SK-N-SH (cell line): Measurements from ENCODE around the gene SYNJ2. TPM values are rescaled to one million over a fixed set of nuclear protein-coding genes. Genes with fewer than 3 reads are reported as not detected.

ENCODE experiments used
- CTCF ChIA-PET: fragments of 300-600, 350-600 bp; formaldehyde crosslinking; extraction: SDS; loops from one replicate; lab custom pipeline; 2021; lab: Yijun Ruan, JAX
- POLR2A ChIA-PET: fragments of 350-600 bp; sonication (Branson Sonifier 250); formaldehyde crosslinking; extraction: SDS; loops from one replicate; lab custom pipeline; 2020; ENCODE audit warnings: antibody characterized with exemption, inconsistent platforms; lab: Yijun Ruan, JAX
- DNase-seq: peaks from one replicate; pipeline ENCODE4 v3.0.0; 2012
- H2AFZ ChIP-seq: fragments of 200-600 bp; sonication (generic); 2 replicates; pipeline ENCODE4 v1.8.1; 2016; ENCODE audit warnings: antibody characterized with exemption, mild to moderate bottlenecking, low read depth
- H3F3A ChIP-seq: fragments of 200-600 bp; sonication (generic); replicated peaks from 2 replicates; pipeline ENCODE3; 2016; ENCODE audit warnings: antibody characterized with exemption, mild to moderate bottlenecking; ENCODE audit not compliant: insufficient read depth
- H3K27ac ChIP-seq, 2 experiments: fragments of 200-500 bp in 1 of 2; fragments of 200-600 bp in 1 of 2; sonication (Bioruptor generic) in 1 of 2; sonication (generic), shearing (Covaris generic) in 1 of 2; 2 replicates each; pipeline versions ENCODE4 v1.5.1 to v1.6.1; 2014 to 2016; ENCODE audit warnings: low read depth in 2 of 2, inconsistent platforms in 1 of 2, low read length in 1 of 2, mild to moderate bottlenecking in 1 of 2, mixed read lengths in 1 of 2
- H3K27me3 ChIP-seq: fragments of 200-600 bp; sonication (generic), shearing (Covaris generic); 2 replicates; pipeline ENCODE4 v1.6.1; 2016; ENCODE audit warnings: mixed run types; ENCODE audit not compliant: insufficient read depth
- H3K36me3 ChIP-seq, 2 experiments: fragments of 200-500 bp in 1 of 2; fragments of 200-600 bp in 1 of 2; sonication (Bioruptor generic) in 1 of 2; sonication (generic) in 1 of 2; replicated peaks in 1 of 2; 2 replicates each; pipeline versions ENCODE3 to v1.5.1; 2014 to 2016; ENCODE audit warnings: low read length in 1 of 2, mild to moderate bottlenecking in 1 of 2; ENCODE audit not compliant: insufficient read depth in 2 of 2, control insufficient read depth in 1 of 2
- H3K4me1 ChIP-seq, 2 experiments: fragments of 200-500 bp in 1 of 2; fragments of 200-600 bp in 1 of 2; sonication (Bioruptor generic) in 1 of 2; sonication (generic), shearing (Covaris generic) in 1 of 2; 2 replicates each; pipeline versions ENCODE4 v1.5.1 to v1.6.1; 2014 to 2016; ENCODE audit warnings: low read depth in 1 of 2, low read length in 1 of 2, mixed run types in 1 of 2; ENCODE audit not compliant: insufficient read depth in 2 of 2, control insufficient read depth in 1 of 2
- H3K4me2 ChIP-seq: fragments of 200-600 bp; sonication (generic), shearing (Covaris generic); 2 replicates; pipeline ENCODE4 v1.6.1; 2017; ENCODE audit warnings: mixed run types
- H3K4me3 ChIP-seq, 2 experiments: fragments of 200-500 bp in 1 of 2; fragments of 200-600 bp in 1 of 2; sonication (Bioruptor generic) in 1 of 2; sonication (generic), shearing (Covaris generic) in 1 of 2; 2 replicates each; pipeline versions ENCODE4 v1.5.1 to v1.8.1; 2014 to 2016; ENCODE audit warnings: low read depth in 2 of 2, inconsistent platforms in 1 of 2, low read length in 1 of 2, mild to moderate bottlenecking in 1 of 2, mixed read lengths in 1 of 2, moderate library complexity in 1 of 2
- H3K79me2 ChIP-seq: fragments of 200-600 bp; sonication (generic); 2 replicates; pipeline ENCODE4 v1.8.1; 2017; ENCODE audit warnings: mild to moderate bottlenecking; ENCODE audit not compliant: insufficient read depth
- H3K9ac ChIP-seq: fragments of 200-600 bp; sonication (generic); 2 replicates; pipeline ENCODE4 v1.6.1; 2017; ENCODE audit warnings: mixed run types
- H3K9me2 ChIP-seq: fragments of 200-600 bp; sonication (generic); 2 replicates; pipeline ENCODE4 v1.6.1; 2017; ENCODE audit warnings: mixed run types
- H3K9me3 ChIP-seq: fragments of 200-600 bp; sonication (generic); 2 replicates; pipeline ENCODE4 v1.6.1; 2017; ENCODE audit warnings: mixed run types, mild to moderate bottlenecking, moderate library complexity
- H4K20me1 ChIP-seq: fragments of 200-600 bp; sonication (generic); 2 replicates; pipeline ENCODE4 v1.6.1; 2017; ENCODE audit warnings: mild to moderate bottlenecking, mixed run types; ENCODE audit not compliant: insufficient read depth
- CTCF ChIP-seq: fragments of 200-600 bp; sonication (generic); IDR thresholded peaks from 2 replicates; pipeline ENCODE4 v1.6.1; 2017; ENCODE audit warnings: antibody characterized with exemption, mild to moderate bottlenecking, moderate library complexity
- EP300 ChIP-seq, 2 experiments: IDR thresholded peaks; 2 replicates each; pipeline versions ENCODE4 v1.4.0 to v1.6.1; 2012; ENCODE audit warnings: borderline replicate concordance in 1 of 2, low read depth in 1 of 2, low read length in 1 of 2
- FOSL2 ChIP-seq: IDR thresholded peaks from 2 replicates; pipeline ENCODE4 v1.4.0; 2012; ENCODE audit warnings: low read depth, mild to moderate bottlenecking, moderate library complexity, borderline replicate concordance
- FOXJ3 ChIP-seq: sonication (generic); formaldehyde crosslinking; IDR thresholded peaks from 2 replicates; pipeline ENCODE4 v1.5.1; 2020; ENCODE audit warnings: mild to moderate bottlenecking, missing genetic modification reagents
- IRF3 ChIP-seq: fragments of 150-350 bp; IDR thresholded peaks from 2 replicates; pipeline ENCODE4 v1.6.1; 2016; ENCODE audit warnings: mild to moderate bottlenecking, low read depth, low read length
- MAX ChIP-seq: IDR thresholded peaks from 2 replicates; pipeline ENCODE4 v1.4.0; 2012; ENCODE audit warnings: low read depth
- PBX3 ChIP-seq: IDR thresholded peaks from 2 replicates; pipeline ENCODE4; 2012
- POLR2AphosphoS5 ChIP-seq: IDR thresholded peaks from 2 replicates; pipeline ENCODE4 v1.6.1; 2012; ENCODE audit warnings: low read depth, low read length
- RFX5 ChIP-seq: IDR thresholded peaks from 2 replicates; pipeline ENCODE4 v1.6.1; 2012; ENCODE audit warnings: mild to moderate bottlenecking, improper control_type of control experiment, low read length
- RXRA ChIP-seq: IDR thresholded peaks from 2 replicates; pipeline ENCODE4 v1.4.0; 2012; ENCODE audit warnings: low read depth, mild to moderate bottlenecking, borderline replicate concordance
- SMC3 ChIP-seq: IDR thresholded peaks from 2 replicates; pipeline ENCODE4 v1.6.1; 2012; ENCODE audit warnings: low read depth, low read length, improper control_type of control experiment
- TEAD4 ChIP-seq: IDR thresholded peaks from 2 replicates; pipeline ENCODE4 v1.4.0; 2012; ENCODE audit warnings: mild to moderate bottlenecking, borderline replicate concordance; ENCODE audit not compliant: insufficient read depth
- YY1 ChIP-seq: IDR thresholded peaks from 2 replicates; pipeline ENCODE4 v1.4.0; 2012; ENCODE audit warnings: low read depth, mild to moderate bottlenecking
- ZBTB33 ChIP-seq: IDR thresholded peaks from 2 replicates; pipeline ENCODE4 v1.4.0; 2012; ENCODE audit warnings: low read depth, borderline replicate concordance
- WGBS: methylation state at CpG from one replicate; pipeline ENCODE4 v1.1.6; 2017; ENCODE audit warnings: low lambda C conversion rate; 5-methylcytosine and 5-hydroxymethylcytosine counted together
- polyA plus RNA-seq, 3 experiments: library from polyadenylated mRNA; depleted of rRNA; stranded (reverse); fragments of >200 nt; gene quantifications; 2 replicates each; pipeline ENCODE4 v1.2.3, GENCODE V29; 2012

Gene SYNJ2
- polyA plus RNA-seq, 1 of the 3 experiments (the other 2 are of a cell fraction) = 40.0 TPM

GRCh38 chr6:158063736-158064135, 82.1 kb downstream of the SYNJ2 start (continued):
- TF ChIP-seq IRF3 = no peak
- no peak for TF ChIP-seq CTCF
- TF ChIP-seq MAX = no peak
- no peak for TF ChIP-seq POLR2AphosphoS5
- no peak for TF ChIP-seq SMC3
- no peak for TF ChIP-seq FOSL2
- TF ChIP-seq PBX3 = no peak
- TF ChIP-seq YY1 = no peak

- H3K36me3 ChIP-seq = peaks cover 40 to 56% of the 10 kb centered on the region in 2 experiments
- H3K4me1 ChIP-seq = peaks cover 14 to 41% of the 10 kb centered on the region in 2 experiments; a peak in 3 of 4 replicates
- ChIA-PET POLR2A (no interaction called here), CTCF (interaction anchor here (1.4 kb wide), 1 partner anchor 38 kb away, joined by 5 read pairs; no protein-coding TSS in a partner anchor)
- no peaks in the 10 kb centered on the region for H3K9me3 ChIP-seq
- H2AFZ ChIP-seq = no peak overlapping the region
- no peak for DNase-seq
- no peak overlapping the region for H3K9ac ChIP-seq
- H3K27me3 ChIP-seq = no peaks in the 10 kb centered on the region
- 80% methylated on average over 5 of the region's 24 CpGs for WGBS
- peaks cover 16% of the 10 kb centered on the region for H3K79me2 ChIP-seq
- H3K4me3 ChIP-seq = no peak overlapping the region
- H3F3A ChIP-seq = peaks cover 40% of the 10 kb centered on the region
- no peak overlapping the region for H3K4me2 ChIP-seq
- H3K9me2 ChIP-seq = no peaks in the 10 kb centered on the region
- H3K27ac ChIP-seq = no peak overlapping the region
- TF ChIP-seq FOXJ3 (CRISPR knock-in tag) = no peak
- no peak for TF ChIP-seq RXRA
- no peak for TF ChIP-seq PBX3
- no peak for TF ChIP-seq FOSL2
- TF ChIP-seq MAX = no peak
- no peak for TF ChIP-seq ZBTB33
- no peak for TF ChIP-seq TEAD4
- TF ChIP-seq EP300 (IDR thresholded peaks at IDR 0.05; ENCODE audit: borderline replicate concordance in 1 of 2, low read depth in 1 of 2, low read length in 1 of 2) = no peak
- no peak for TF ChIP-seq RFX5
- no peaks in the 10 kb centered on the region for H4K20me1 ChIP-seq
These were observed 83.1 kb downstream of the SYNJ2 start for GRCh38 chr6:158064725-158065251.
